Measurements from ENCODE around the gene PADI4. TPM values are rescaled to one million over a fixed set of nuclear protein-coding genes. Genes with fewer than 3 reads are reported as not detected.

Gene PADI4
- total and polyA plus RNA-seq, 2 experiments from 2014 or later: 0.45 to 0.52 TPM

- H3K4me2 ChIP-seq: peak overlapping the region; percentile 48; the same call in 1 of the 2 replicates
- H3K4me3 Mint-ChIP-seq: peak overlapping the region; percentile 29
Observed at GRCh38 chr1:17377325-17377953, 69.4 kb downstream of the PADI4 start.

More at GRCh38 chr1:17377325-17377953, 69.4 kb downstream of the PADI4 start:
- Histone ChIP-seq H3K79me2 (replicated peaks; ENCODE audit: insufficient read depth) (no peaks in the 10 kb centered on the region), H4K20me1 (replicated peaks; ENCODE audit: insufficient read depth) (no peaks in the 10 kb centered on the region), H3K27ac (ENCODE audit: low read depth) (no peak overlapping the region), H2AFZ (peak overlapping the region; percentile 5), H3K4me3 (no peak overlapping the region; the same call in 1 of the 2 replicates), H3F3A (replicated peaks; ENCODE audit: low read depth) (no peaks in the 10 kb centered on the region), H3K9me2 (ENCODE audit: insufficient read depth) (peaks cover 5% of the 10 kb centered on the region; the same call in 1 of the 2 replicates), H3K36me3 (ENCODE audit: insufficient read depth) (no peaks in the 10 kb centered on the region), H3K4me1 (ENCODE audit: insufficient read depth) (peaks cover 13% of the 10 kb centered on the region), H3K27me3 (ENCODE audit: insufficient read depth) (no peaks in the 10 kb centered on the region)
- ATAC-seq: peak; percentile 84
- H3K9me3 Mint-ChIP-seq: no peaks in the 10 kb centered on the region
- H3K27ac Mint-ChIP-seq: no peak overlapping the region
- TF ChIP-seq, protein P1, sequence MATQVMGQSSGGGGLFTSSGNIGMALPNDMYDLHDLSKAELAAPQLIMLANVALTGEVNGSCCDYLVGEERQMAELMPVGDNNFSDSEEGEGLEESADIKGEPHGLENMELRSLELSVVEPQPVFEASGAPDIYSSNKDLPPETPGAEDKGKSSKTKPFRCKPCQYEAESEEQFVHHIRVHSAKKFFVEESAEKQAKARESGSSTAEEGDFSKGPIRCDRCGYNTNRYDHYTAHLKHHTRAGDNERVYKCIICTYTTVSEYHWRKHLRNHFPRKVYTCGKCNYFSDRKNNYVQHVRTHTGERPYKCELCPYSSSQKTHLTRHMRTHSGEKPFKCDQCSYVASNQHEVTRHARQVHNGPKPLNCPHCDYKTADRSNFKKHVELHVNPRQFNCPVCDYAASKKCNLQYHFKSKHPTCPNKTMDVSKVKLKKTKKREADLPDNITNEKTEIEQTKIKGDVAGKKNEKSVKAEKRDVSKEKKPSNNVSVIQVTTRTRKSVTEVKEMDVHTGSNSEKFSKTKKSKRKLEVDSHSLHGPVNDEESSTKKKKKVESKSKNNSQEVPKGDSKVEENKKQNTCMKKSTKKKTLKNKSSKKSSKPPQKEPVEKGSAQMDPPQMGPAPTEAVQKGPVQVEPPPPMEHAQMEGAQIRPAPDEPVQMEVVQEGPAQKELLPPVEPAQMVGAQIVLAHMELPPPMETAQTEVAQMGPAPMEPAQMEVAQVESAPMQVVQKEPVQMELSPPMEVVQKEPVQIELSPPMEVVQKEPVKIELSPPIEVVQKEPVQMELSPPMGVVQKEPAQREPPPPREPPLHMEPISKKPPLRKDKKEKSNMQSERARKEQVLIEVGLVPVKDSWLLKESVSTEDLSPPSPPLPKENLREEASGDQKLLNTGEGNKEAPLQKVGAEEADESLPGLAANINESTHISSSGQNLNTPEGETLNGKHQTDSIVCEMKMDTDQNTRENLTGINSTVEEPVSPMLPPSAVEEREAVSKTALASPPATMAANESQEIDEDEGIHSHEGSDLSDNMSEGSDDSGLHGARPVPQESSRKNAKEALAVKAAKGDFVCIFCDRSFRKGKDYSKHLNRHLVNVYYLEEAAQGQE (IDR thresholded peaks at IDR 0.05; ENCODE audit: unreplicated experiment): no peak
- TF ChIP-seq EZH2 (IDR thresholded peaks at IDR 0.05; ENCODE audit: low read depth, unreplicated experiment) (no peak), ETS1 (IDR thresholded peaks at IDR 0.05) (no peak), POLR2AphosphoS5 (IDR thresholded peaks at IDR 0.05; ENCODE audit: low read depth) (no peak), ZNF114 (CRISPR knock-in tag; IDR thresholded peaks at IDR 0.05) (no peak), CREB1 (CRISPR knock-in tag; IDR thresholded peaks at IDR 0.05; ENCODE audit: low read depth) (no peak), ZNF331 (CRISPR knock-in tag; IDR thresholded peaks at IDR 0.05; ENCODE audit: low read depth) (no peak), STAT1 (IDR thresholded peaks at IDR 0.05; ENCODE audit: unreplicated experiment) (no peak), NANOG (IDR thresholded peaks at IDR 0.05; ENCODE audit: borderline replicate concordance) (no peak), EZH2phosphoT487 (IDR thresholded peaks at IDR 0.05; ENCODE audit: unreplicated experiment) (no peak), JUNB (IDR thresholded peaks at IDR 0.05; ENCODE audit: unreplicated experiment) (no peak)
- TF ChIP-seq, protein P2, sequence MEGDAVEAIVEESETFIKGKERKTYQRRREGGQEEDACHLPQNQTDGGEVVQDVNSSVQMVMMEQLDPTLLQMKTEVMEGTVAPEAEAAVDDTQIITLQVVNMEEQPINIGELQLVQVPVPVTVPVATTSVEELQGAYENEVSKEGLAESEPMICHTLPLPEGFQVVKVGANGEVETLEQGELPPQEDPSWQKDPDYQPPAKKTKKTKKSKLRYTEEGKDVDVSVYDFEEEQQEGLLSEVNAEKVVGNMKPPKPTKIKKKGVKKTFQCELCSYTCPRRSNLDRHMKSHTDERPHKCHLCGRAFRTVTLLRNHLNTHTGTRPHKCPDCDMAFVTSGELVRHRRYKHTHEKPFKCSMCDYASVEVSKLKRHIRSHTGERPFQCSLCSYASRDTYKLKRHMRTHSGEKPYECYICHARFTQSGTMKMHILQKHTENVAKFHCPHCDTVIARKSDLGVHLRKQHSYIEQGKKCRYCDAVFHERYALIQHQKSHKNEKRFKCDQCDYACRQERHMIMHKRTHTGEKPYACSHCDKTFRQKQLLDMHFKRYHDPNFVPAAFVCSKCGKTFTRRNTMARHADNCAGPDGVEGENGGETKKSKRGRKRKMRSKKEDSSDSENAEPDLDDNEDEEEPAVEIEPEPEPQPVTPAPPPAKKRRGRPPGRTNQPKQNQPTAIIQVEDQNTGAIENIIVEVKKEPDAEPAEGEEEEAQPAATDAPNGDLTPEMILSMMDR (conservative IDR thresholded peaks at IDR 0.05; ENCODE audit: low read depth in 2 of 2): no peak
- TF ChIP-seq, protein P3, sequence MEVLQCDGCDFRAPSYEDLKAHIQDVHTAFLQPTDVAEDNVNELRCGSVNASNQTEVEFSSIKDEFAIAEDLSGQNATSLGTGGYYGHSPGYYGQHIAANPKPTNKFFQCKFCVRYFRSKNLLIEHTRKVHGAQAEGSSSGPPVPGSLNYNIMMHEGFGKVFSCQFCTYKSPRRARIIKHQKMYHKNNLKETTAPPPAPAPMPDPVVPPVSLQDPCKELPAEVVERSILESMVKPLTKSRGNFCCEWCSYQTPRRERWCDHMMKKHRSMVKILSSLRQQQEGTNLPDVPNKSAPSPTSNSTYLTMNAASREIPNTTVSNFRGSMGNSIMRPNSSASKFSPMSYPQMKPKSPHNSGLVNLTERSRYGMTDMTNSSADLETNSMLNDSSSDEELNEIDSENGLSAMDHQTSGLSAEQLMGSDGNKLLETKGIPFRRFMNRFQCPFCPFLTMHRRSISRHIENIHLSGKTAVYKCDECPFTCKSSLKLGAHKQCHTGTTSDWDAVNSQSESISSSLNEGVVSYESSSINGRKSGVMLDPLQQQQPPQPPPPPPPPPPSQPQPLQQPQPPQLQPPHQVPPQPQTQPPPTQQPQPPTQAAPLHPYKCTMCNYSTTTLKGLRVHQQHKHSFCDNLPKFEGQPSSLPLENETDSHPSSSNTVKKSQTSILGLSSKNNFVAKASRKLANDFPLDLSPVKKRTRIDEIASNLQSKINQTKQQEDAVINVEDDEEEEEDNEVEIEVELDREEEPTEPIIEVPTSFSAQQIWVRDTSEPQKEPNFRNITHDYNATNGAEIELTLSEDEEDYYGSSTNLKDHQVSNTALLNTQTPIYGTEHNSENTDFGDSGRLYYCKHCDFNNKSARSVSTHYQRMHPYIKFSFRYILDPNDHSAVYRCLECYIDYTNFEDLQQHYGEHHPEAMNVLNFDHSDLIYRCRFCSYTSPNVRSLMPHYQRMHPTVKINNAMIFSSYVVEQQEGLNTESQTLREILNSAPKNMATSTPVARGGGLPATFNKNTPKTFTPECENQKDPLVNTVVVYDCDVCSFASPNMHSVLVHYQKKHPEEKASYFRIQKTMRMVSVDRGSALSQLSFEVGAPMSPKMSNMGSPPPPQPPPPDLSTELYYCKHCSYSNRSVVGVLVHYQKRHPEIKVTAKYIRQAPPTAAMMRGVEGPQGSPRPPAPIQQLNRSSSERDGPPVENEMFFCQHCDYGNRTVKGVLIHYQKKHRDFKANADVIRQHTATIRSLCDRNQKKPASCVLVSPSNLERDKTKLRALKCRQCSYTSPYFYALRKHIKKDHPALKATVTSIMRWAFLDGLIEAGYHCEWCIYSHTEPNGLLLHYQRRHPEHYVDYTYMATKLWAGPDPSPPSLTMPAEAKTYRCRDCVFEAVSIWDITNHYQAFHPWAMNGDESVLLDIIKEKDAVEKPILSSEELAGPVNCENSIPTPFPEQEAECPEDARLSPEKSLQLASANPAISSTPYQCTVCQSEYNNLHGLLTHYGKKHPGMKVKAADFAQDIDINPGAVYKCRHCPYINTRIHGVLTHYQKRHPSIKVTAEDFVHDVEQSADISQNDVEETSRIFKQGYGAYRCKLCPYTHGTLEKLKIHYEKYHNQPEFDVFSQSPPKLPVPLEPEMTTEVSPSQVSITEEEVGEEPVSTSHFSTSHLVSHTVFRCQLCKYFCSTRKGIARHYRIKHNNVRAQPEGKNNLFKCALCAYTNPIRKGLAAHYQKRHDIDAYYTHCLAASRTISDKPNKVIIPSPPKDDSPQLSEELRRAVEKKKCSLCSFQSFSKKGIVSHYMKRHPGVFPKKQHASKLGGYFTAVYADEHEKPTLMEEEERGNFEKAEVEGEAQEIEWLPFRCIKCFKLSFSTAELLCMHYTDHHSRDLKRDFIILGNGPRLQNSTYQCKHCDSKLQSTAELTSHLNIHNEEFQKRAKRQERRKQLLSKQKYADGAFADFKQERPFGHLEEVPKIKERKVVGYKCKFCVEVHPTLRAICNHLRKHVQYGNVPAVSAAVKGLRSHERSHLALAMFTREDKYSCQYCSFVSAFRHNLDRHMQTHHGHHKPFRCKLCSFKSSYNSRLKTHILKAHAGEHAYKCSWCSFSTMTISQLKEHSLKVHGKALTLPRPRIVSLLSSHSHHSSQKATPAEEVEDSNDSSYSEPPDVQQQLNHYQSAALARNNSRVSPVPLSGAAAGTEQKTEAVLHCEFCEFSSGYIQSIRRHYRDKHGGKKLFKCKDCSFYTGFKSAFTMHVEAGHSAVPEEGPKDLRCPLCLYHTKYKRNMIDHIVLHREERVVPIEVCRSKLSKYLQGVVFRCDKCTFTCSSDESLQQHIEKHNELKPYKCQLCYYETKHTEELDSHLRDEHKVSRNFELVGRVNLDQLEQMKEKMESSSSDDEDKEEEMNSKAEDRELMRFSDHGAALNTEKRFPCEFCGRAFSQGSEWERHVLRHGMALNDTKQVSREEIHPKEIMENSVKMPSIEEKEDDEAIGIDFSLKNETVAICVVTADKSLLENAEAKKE (CRISPR knock-in tag; IDR thresholded peaks at IDR 0.05): no peak
- DNase-seq (ENCODE audit: low spot score): peak; percentile 78
- H3K4me1 Mint-ChIP-seq: peaks cover 30% of the 10 kb centered on the region
- peaks cover 20% of the 10 kb centered on the region for H3K27me3 Mint-ChIP-seq (ENCODE audit: insufficient read depth, low read depth, poor library complexity)
- no peaks in the 10 kb centered on the region for H3K36me3 Mint-ChIP-seq (ENCODE audit: low read depth)

All from GM23338 (cell line).